Embryonic facial prominence (tissue), 1 donor: ENCODE results near the gene ELF4.

Source experiments
- DNase-seq: peaks from one replicate; pipeline ENCODE4 v3.0.0-alpha.2; 2016; ENCODE audit errors: extremely low spot score

The ELF4 gene

DNA sequence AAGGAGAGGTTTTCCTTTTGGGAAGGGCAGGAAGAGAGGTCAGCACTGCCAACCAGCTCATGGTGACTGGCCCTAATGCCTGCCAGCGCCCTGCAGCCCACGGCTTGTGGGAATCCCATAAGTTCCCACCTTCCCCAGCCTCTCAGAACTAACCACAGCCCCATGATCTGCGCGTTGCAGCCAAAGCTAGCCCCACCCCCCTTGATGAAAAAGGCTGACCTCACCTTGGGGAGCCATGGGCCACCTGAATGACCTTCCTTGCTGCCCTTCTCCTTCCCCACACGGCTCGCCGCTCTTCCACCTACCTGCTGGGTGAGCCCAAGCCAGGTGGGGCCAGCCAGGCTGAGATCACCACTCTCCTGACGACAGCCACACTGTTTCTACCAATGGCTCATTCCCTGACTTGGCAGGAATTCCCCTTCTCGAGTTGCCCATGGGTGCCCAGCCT is 3.9 kb upstream of the ELF4 start:
- no peak for DNase-seq

DNA sequence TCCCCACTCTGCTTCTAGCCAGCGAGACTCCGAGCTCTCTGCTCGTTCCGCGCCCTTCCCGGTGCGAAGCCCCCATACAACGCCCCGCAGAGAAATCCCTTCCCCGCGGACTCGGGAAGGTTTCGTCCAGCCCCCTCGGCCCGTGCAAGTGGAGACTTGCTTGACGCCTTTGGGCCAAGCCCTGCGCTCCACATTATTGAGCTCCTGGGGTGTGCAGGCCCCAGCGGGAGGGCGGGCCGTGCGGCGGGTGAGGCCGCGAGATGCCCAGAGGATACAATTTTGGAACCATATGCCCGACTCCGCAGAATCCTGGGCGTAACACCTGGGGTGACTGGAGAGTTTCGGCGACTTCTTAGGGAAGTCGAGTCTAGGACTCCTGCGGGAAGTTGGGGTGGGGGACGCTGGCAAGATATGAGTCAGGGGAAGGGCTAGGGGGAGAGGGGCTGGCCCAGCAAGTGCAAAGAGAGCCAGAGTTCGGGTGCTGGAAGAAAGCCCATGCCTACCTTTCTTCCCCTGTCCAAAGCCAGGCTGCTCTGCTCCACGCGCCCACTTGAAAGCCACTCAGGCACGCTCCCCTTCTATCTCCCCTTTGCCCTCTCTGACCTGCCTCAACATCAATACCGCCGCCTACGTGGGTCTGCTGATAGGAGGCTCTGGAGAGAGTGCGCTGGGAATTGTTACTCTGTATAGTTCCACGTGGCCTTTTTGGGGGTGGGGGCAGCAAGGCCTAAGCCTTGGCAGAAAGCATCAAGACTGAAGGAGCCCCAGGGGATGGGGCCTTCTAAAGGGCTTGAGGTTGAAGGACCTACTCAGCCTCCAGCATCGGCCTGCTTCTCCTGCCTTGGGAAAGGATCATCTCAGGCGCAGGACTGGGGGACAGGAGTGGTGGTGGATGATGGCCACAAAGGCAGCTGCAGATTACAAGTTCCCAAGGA is 1.2 kb upstream of the ELF4 start:
- no peak for DNase-seq

DNA sequence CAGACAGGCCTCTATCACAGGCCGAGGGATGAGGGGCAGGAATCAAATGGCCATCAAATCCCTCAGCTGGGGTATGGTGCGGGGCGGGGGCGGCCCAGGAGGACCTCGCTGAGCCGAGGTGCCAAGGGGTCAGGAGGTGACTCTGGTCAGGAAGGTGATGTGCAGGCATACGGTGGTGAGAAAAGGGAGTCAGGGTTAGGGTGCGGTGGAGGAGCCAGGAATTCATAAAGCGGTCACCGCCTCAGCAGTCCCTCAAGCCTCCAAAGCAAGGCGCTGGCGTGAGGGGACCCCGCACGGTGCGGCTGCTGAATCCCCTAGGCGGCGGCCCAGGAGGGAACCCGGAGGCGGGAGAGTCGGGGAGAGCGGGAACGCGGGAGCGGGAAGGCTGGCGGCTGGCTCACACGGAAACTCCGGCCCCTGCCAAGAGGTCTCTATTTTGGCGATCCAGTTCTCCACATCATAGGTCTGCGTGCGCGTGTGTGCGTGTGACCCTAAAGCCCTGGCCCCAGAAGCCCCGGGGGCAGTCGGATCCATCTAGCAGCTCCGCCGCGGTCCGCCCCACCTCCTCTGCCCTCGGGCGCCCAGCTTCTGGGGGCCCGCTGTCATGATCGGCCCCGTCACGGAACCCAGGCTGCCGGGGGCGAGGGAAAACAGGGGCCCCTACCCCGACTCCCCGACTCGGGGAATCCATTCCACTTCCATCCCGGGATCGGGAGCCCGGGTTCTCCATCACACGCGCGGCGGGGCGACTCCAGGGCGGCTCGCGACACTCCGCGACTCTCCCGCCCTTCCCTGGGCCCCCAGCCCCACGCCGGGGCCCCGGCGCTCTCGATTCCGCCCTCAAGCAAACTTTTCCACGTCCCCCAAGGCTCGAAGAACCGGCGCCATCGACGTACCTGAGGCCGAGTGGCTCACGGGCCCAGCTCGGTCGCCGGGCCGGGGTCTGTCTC is 593 bp downstream of the ELF4 start:
- DNase-seq: no peak

DNA sequence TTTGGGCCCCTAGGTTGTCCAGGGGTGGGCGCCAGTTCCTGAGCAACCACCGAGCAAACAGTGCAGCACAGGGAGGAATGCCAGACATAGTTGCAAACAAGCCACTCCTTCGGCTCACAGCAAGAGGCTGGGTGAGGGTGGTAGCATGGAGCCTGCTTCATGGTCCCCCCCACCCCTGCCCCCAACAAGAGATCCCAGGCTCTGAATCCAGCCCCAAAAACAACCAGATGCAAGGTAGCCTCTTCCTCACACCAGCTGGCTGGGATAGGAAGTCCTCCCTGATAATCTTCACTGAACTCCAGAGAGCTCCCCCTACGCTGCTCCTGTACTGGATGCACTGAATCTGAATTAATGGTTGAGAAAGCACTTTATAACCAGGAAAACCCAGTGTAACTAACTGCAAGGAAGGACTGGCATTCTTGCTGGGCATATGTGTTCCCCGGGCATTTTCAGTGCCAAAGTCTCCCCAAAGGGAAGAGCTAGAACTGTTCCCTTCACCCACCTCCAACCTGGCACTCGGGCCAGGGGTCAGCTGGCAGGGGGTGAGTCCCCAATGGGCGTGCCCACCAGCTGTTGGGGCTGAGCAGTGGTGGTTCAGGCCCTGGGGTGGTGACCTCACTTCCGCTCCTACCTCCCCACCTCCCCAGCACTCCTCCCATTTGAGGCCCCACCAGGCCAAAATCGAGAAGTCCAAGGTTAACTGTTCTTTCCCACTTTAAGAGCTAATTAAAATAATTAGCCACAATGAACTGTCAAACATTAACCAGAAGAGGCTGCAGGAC is 1.5 kb downstream of the ELF4 start:
- DNase-seq: no peak

DNA sequence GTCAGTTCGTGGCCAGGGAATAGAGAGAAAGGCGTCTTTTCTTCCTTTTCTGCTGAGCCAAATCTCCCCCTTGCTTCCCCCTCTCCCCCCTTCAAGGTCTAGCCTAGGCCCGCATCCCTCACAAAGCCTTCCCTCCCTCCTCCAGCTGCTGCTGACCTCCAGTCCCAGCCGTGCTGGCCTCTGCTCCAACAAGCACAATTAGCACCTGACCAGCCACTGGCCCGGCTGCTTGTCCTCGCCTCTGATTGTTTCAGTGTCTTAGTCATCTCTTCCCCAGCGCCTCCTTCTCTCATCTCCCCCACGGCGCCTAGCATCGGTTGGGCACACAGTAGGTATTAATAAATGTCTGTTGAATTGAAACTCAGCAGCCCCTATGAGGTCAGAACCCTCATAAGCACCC is 4.2 kb downstream of the ELF4 start:
- no peak for DNase-seq

DNA sequence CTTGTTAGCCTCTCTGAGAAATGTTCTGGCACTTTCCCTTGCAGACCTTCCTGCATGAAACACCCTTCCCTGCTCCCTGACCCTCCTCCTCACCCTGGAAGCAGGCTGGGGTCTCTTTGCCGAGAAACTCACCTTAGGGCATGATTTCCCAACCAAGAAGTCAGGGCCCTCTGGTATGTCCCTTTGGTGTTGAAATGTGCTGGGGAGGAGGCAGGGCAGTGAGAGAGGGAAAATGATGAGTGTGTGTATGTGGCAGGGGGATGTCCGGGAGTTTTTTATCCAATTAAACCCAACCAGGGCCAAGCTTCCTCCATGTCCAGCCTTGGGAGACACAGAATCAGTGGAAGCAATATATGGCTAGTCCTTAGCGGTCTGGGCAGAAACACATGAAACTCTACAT is 5.1 kb downstream of the ELF4 start:
- DNase-seq: no peak

DNA sequence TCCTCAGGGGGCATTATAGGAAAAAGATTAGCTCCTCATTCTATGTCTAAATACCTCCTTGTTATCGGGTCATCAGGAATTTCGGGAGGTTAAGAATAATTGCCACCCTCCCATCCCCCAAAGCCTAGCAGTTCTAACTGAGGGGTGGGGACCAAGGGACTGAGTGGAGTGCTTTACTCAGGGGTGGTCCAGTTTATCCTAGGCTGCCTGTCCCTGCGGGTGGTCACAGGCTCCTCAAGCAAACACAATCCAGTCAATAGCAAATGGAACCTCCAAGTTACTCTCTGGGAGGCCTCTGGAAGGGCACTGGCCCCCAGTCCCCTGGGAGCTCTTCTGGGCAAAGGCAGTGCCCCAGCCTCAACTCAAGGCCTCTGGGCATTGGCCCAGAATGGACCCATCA is 6.7 kb downstream of the ELF4 start:
- DNase-seq: no peak

DNA sequence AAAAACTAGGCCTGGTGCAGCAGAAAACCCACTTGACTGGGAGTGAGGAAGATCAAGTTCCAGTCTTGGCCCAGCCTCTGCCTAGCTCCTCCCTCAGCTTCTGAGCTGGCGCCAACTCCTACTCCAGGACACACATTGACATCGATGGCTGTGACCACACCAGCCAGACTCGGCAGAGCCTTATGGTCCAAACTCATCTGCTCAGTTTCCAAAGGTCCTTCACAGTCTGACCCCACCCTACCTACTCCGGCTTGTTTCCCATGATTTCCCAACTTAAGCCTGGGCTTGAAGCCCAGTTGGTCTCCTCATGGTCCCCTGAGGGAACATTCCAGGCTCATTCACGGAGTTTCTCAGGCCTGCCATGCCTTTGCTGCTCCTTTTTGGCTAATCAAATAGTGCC is 10.1 kb downstream of the ELF4 start:
- DNase-seq: no peak

DNA sequence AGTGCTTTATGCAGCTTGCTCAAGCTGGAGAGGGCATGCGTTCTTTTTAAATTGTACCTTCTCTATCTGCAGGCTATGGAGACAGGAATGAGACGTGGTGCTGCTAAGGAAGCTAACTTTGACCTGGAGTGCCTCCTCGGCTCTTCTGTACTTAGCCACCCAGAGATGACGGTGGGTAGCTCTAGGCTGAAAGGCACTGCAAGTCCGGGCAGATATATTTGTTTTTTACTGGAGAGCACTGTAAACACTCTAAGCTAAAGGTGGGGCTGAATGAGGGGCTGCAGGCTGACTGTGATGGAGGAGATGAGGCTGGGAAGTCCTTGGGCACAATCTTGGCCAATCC is 12.1 kb downstream of the ELF4 start:
- DNase-seq: no peak

DNA sequence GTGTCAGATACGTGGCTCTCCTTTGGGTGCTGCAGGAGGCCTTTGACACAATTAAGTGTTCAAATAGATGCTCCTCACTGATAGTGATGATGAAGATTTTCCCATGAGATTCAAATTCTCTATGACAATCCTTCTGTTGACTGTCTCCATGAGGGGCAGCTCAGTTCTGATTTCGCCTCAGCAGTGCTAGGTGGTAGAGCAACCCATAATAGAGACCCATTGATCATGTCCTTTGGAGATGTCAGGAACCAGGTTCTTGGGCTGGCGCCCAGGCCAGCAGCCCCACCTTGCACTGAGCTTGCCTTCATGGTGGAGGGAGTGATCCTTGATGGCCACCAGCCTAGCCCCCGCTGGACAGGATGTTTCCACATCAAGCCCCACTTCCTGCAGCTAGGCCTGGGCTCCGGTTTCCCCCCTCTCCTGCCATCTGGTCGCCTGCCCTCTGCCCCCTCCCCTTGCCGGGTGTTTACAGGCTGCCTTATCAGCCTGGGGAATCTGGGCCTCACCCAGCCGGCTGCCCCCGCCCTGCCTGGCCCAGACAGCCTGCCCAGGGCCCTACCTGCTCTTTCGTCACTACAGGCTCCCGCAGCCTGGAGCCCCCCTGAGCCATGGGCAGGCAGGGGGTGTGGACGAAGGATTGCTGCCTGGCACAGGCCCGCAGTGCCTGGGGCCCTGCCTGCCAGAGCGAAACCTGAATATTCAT is 12.6 kb downstream of the ELF4 start:
- no peak for DNase-seq

DNA sequence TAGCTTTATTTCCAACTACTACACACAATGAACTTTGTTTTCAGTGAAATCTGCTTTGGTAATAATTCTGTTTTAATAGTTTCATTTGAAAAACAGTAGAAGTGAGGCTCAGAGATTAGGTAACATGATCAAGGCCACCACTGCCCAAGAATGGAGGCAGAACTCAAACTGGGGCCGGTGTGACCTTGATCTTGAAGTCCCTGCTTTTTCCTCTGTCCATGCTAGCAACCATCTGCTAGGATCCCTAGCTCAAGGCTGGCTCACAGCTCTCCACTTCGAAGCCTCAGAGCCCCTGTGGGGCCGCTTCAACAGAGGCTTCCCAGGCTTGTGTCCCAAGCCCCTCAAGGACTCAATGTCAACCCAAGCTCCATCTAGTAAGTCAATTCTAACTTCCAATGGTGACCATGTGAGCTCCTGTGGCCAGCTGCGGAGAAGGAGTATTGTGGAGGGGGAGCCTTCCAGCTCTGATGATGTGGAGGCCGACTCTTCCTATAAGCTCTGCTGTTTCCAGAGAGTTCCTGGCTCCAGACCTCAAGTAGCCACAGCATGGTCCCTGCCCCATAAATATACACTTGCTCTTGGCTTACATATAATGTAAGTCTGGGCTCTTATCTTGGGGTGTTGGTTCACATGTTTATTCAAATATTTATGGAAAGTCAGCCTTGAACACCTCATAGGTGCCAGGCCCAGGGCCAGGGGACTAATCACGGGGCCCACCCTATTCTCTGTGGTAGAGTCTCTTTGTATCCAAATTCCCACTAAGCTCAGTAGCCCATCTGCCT is 14.9 kb downstream of the ELF4 start:
- DNase-seq: no peak

DNA sequence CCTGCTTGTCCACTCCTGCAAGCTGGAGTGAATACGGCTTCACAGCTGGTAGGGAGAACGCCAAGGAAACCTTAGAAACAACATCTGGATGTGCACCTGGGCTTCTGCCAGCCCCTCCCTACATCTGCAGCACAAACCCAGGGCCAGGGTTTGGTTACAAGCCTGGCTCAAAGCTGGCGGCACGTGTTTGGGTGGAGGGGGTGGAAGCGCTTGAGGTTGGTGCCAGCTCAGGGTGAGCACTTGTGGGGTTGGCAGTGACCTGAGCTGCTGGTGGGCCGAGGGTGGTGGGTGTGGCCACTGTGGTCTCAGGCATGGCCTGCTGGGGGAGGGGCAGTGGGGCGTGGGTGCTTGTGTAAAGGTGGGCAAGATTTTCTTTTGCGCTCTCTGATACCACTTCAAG is 15.6 kb downstream of the ELF4 start:
- DNase-seq: no peak

DNA sequence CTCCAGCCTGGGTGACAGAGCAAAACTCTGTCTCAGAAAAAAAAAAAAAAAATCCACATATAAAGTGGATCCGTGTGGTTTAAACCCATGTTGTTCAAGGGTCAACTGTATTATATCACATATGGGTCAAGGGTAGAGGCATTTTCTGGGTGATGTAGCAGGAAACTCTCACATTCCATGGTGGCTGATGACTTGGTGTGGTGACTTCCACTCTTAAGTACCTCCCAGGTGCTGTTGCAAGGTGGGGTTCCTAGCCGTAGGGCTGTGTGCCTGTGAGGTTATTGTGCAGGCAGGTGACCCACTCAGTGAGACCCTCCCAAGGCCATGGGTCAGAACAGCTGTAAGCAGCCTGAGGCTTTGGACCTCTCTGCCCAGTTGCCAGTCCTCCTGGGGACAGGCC is 17.0 kb downstream of the ELF4 start:
- no peak for DNase-seq

DNA sequence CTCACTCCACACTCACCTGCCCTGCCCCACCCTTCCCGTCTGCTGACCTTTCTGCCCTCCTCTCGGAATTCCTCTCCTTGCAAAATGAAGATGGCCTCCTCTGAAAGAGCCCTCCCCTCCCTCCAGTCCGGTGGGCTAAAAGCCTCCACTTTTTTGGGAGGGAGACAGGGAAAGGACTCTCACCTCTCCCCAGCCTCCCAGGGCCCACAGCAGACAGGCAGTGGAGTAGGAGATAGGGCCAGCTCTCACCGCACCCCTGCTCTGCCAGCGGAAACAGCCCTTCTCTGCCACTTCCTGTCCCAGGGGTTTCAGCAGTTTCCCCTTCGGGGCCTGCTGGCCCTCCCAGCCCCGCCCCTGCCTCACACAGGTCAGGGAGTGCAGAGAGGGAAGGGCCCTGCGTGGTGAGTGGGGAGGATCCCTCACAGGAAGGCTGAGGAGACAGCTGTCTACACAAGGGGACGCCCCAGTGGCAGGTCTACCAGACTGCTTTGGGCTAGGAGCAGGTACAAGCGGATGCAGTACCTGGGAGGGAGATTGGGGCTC is 18.2 kb downstream of the ELF4 start:
- DNase-seq: no peak

DNA sequence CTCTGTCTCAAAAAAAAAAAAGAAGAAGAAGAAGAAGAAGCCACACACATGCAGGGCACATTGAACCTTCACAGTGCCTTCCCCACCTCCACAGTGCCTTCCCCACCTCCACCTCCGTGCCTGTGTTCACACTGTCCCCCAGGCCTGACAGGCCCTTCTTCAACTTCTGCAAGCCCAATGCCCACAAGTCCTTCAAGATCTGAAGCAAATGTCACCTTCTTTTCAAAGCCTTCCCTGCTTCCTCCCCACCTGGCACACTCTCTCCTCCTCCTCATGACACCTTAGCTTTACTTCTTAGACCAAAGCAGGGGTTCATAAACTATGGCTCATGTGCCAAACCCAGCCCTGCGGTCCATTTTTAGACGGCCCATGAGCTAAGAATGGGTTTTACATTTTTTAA is 19.9 kb downstream of the ELF4 start:
- DNase-seq: no peak

DNA sequence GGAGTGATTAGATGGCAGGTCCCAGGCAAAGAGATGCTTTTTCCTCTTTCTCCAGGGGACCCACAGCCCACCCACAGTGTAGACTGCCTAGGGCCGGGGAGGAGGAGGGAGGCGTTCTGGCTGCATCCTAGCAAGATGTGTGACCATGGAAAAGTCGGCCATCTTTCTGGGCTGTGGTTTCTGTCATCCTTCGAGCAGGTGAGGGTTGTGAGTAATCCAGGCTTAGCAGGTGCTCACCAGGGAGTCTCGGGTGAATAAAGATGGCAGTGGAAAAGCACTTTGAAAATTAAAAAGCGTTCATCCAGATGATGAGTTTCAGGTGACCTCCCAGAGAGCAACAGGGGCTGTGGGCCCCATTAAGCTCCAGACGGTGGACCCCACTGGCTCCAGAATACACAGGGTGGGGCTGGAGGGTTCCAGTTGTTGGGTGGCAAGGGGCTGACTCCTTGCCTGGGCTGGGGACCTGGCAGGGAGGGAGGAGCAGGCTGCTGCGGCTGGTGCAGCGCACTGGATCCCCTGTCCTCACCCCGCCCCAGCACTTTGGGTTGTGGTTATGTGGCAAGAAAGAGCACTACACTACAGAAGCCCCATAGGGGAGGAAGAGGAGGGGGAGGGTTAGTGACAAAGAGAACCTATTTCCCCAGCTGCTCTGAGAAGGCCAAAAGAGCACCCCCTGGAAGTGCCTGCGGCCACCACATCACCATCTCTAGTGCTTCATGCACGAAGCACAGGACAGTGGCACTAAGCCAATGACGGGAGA is 23.7 kb downstream of the ELF4 start:
- no peak for DNase-seq

DNA sequence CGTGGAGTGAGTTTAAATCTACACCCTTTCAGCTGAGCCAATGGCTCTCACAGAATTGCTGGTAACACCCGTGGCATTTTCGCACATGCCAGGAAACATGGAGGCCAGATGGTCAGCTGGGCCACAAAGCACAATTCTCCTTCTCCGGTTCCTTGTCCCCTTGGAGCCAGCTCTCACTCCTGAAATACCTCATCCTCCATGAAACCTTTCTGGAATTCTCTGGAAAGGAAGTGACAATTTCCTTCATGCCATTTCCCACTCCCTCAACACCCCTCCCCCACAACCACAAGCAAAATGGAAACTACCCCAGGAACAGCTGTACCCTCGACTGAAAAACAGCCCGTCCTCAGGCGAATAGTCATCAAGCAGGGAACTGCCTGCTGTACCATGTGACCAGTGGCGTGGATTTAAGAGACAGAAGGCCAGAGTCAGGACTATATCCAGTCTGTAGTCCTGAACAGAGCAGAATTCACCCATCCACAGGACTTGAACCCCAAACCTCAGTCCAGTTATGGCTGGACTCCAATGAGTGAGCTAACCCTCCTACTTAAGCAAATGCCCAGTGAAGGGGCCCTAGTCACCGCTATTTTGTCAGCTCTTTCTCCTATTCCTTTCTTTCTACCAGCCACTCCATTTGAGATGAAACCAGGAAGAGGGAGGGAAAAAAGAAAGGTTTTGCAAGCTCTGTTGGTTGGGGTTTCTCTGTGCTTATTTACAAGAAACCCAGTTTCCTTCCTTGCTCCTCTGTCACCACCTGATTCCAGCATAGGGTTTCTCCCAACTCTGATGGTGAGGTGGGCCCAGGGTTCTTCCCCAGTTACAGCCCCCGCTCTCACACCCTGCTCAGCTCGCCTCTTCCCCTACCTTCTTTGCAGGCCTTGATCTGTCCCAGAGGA is 24.5 kb downstream of the ELF4 start:
- no peak for DNase-seq

DNA sequence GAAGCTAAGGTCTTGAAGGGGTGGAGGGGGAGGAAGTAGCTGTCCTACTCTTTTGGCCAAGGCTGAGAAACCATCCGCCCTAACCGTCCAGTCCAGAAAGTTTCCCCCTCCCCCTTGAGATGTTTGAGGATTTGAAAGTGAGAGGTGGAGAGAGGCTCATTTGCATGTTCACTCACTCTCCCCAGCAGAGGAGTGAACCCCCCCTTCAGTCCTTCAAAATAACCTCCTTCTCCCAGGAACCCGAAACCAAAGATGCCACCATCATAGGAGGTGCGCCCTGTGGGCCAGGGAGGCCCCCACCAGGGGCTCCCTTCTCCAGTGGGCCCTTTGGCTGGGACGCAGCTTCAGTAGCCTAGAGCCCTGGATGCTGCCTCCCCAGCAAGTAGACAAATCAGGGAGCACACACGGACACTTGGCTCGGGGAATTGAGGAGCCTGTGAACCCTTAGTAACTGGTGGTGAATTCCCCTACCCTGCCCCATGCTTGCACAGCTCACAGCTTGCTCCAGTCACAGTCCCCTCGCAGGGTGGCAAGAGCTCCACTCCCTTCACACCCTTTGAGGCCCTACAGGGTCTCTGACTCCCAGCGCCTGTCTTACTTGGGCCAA is 25.6 kb downstream of the ELF4 start:
- no peak for DNase-seq
